TTC549 (cell line): Measurements from ENCODE around the gene LAIR1.

Experiments used
- FAIRE-seq: peaks from 2 replicates; lab custom pipeline; 2012; peaks lifted over from hg19 to GRCh38; lab: Jason Lieb, UNC

Gene LAIR1

DNA sequence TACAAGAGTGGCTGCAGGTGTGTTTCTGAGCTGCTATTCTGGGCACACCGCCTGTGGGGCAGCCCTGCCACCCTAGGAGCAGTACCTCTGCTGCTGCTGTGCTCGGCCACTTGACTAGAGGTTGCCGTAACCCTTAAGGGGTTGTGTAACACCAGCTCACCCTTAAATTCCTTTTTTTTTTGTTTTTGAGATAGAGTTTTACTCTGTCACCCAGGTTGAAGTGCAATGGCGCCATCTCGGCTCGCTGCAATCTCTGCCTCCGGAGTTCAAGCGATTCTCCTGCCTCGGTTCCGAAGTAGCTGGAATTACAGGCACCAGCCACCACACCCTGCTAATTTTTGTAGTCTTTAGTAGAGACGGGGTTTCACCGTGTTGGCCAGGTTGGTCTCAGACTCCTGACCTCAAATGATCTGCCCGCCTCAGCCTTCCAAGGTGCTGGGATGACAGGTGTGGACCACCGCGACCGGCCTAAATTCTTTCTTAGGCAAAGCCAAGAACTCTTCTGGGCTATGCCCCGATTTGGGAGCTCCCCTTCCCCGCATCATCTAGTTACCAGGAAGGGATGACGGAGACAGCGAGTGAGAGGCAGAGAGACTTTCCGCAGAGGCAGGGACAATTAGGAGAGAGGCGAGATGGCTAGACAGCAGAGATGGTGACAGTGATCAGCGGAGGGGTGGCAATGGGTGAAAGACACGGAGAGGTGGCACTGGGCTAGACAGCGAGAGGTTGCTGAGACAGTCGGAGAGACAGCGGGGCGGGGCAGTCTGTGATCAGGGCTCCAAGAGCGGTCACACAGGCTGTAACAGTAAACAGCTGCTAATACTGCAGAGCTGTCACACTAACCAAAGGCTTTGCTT lies 47.4 kb downstream of the LAIR1 start:
- no peak for FAIRE-seq

DNA sequence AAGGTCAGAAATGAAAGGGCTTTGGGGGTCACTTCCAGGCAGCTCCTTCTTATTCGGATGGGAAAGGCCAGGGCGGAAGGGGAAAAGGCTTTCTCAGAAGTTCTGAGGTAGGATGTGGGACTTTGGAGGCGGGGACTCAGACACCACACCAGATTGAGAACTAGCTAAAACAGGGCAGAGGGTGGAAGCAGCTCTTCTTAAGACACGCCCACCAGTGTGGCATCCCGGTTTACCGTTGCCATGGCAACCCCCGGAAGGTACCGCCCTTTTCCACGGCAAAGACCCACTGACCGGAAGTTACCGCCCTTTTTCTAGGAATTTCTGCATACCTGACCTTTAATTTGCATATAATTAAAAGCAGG lies 48.0 kb downstream of the LAIR1 start:
- FAIRE-seq = no peak

DNA sequence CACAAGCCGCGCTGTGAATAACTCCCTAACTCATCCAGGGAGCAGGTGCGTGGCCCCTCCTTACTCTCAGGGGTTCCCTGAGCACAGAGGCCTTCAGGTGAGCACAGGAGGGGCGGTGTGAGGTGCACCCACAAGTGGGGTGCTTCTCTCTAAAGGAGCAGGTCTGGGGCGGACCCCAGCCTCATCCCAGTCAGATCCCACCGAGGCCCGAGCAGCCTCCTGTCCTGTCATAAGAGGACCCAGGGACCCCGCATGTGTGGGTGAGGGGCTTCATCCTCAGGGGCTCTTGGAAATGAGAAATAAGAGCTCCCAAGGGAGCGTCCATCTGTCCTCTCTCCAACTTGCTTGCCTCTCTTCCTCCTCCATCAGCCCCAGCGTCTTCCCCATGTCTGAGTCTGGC lies 48.8 kb downstream of the LAIR1 start:
- no peak for FAIRE-seq

DNA sequence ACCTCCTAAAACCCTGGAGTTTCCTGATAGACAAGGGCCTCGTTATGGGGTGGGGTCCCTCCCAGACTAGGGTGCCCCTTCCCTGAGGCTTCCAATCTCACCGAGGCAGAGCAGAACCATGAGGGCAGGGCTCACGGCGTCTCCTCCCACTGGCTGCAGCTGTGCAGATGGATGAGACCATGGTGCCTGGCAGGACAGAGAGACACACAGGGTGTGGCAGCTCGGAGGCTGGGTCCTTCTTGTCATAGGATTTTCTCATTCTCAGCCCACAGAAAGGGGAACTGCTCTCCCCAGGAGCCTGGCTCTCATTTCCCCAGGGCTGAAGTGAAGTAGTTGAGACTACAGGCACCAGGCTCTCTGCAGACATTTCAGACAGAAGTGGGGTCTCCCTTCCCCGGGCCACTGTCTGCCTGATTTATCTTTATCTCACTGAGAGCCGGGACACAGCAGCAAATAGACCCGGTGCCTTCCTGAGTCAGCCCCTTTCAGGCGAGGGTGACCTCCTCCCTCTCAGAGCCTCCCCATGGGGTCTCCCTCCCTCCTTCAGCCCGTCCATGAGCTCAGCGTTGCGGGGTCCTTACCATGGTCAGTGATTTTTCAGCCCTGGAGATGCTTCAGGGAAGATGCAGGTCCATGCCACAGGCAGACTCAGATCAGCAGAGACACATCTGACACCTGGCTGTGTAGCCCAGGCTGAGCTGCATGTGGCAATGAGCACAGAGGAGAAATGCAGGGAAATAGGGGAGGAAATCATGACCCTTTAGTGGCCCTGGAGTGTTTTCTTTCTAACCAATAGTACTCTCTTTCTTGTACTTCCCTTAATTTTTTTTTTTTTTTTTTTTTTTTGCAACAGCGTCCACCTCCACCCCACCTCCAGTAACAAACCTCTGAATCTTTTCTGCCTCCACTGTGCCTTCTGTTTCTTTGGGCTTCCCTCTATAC lies 52.0 kb downstream of the LAIR1 start, which contains the start of gene LILRA5:
TSS of gene LILRA5 (minus strand) at position 731 of the 942 bp plus-strand sequence. CDS start at position 584, 147 bp downstream.
- no peak for FAIRE-seq

DNA sequence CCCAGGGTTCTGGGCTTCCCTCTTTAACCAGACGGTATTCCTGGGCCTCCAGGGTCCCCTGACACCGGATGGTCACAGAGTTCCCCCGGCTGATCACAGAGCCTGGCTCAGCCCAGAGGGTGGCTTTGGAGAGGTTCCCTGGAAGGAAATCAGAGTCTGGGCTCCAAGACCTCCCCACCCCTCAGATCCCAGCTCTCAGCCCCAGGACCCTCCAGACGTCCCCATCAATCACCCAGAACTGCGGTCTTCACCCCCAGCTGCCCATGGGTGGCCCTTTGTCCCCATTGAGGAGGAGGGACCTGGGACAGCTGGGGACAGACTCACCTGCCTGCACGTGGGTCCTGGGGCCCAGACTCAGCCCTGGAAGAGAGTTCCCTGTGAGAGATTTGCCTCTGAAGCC lies 52.7 kb downstream of the LAIR1 start:
- no peak for FAIRE-seq

DNA sequence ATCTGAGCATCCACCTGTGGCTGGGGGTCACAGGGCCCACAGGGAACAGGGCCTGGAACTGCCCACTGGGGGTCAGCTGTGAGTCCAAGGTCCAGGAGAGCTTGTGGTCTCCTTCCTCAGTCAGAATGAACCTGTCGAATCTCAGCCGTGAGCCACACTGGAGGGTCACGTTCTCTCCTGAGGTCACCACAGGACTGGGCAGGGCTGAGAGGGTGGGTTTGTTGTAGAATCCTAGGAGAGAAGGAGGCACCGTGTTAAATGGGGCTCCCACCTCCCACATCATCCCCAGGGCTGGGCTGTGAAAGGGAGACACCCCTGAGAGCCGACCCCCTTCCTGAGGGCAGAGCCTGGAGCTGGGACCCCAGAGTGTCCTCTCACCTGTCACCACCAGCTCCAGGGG lies 53.2 kb downstream of the LAIR1 start:
- no peak for FAIRE-seq

DNA sequence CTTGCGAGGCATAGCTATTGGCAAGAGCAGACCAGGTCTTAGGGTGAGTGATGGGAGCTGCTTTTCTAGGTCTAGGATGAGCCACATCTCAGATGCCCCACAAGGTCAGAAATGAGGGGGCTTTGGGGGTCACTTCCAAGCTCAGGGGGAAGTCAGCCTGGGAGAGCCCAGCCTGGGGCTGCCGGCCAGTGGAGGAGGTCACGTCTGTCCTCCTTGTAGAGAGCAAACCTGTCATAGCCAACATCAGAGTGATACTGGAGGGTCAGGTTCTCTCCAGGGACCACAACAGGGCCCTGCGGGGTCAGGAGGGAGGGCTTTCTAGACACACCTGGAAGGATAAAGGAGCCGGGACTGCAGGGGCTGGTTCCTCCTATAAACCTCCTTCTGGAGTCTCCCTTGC lies 54.2 kb downstream of the LAIR1 start:
- FAIRE-seq = no peak

DNA sequence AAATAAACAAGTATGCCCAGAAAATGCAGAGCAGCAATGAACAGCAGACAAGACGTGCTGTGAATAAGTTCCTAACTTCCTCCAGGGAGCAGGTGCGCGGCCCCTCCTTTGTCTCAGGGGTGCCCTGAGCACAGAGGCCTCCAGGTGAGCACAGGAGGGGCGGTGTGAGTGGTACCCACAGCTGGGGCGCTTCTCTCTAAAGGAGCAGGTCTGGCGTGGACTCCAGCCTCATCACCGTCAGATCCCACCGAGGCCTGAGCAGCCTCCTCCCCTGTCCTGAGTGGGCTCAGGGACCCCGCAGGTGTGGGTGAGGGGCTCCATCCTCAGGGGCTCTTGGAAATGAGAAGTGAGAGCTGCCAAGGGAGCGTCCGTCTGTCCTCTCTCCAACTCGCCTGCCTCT lies 54.9 kb downstream of the LAIR1 start:
- FAIRE-seq = no peak

DNA sequence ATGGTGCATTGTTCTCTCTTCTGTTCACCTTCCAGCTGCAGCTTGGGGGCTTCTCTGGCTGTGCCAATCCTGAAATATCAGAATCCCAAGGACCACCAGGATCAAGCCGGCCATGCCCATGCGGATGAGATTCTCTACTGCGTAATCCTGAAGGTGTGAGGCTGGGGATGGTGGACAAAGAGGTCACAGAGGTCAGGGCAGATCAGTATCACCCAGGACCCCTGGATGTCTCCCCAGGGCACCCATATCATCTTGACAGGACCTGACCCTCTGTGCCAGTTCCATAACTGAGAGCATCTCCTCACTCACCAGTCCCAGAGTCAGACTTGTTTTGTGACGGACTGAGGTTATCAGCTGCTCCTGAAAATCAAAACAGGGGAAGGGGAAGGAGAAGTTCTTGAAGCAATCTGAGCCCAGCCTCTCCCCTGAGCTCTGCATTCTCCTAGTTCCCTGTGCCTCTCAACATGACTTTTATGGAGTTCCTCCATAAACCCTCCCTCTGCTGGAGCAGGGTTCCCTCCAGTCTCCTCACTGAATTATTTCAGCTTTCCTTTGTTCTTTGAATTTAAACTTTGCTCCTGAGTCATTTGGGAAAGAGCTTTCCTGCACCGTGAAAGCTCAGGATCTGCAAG lies 57.2 kb downstream of the LAIR1 start:
- FAIRE-seq = no peak

DNA sequence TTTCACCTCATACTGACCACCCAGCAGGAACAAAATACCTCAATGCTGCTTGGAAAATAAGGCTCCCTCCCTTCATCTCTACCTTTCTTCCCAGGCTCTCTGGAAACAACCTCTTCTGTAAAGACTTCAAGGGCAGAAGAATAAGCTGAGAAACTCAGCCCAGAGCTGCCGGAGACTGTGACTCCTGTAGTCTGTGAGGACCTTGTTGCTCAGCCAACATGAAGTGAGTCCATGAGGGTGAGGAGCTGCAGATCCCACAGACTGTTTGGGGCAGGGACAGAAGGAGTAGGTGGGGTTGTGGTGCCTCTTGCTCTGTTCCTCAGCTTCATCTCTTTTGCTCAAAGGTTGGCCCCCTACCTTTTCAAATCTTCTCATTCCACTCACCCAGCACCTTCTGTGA lies 59.6 kb downstream of the LAIR1 start:
- FAIRE-seq = no peak

DNA sequence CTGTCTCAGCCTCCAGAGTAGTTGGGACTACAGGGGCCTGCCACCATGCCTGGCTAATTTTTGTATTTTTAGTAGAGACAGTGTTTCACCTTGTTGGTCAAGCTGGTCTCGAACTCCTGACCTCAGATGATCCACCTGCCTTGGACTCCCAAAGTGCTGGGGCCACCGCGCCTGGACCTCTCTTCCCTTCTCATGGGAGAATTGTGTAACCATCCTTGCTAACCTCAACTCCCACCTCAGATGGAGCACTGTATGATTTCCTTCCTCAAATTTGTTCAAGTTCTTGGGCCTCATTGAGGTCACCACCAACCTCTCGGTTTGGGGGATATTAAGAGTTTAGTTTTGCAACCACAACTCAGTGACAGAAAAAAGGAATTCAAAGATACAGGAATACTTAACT lies 62.5 kb downstream of the LAIR1 start:
- no peak for FAIRE-seq
